Activated CD4-positive, alpha-beta T cell treated with anti-CD3 and anti-CD28 coated beads for 36 hours (primary cell): ENCODE measurements around the gene HIVEP3. TPM values are rescaled to one million over a fixed set of nuclear protein-coding genes. Genes with fewer than 3 reads are reported as not detected.

Experiments used
- ATAC-seq: fragments of 200-7000 bp; cut with Tn5 transposase; one replicate; pipeline ENCODE4 v1.10.0; 2021; ENCODE audit warnings: mild to moderate bottlenecking, moderate library complexity
- CTCF ChIA-PET: fragments of 350-600 bp; sonication (Branson Sonifier 250); formaldehyde crosslinking; loops from one replicate; lab custom pipeline; 2021; ENCODE audit warnings: antibody characterized with exemption; lab: Charles Lee
- POLR2A ChIA-PET: fragments of 350-600 bp; sonication (Branson Sonifier 250); formaldehyde crosslinking; loops from one replicate; lab custom pipeline; 2021; ENCODE audit warnings: antibody characterized with exemption, inconsistent platforms; lab: Charles Lee
- DNase-seq: peaks from one replicate; pipeline ENCODE4 v3.0.0-alpha.2; 2020
- H3K27ac Mint-ChIP-seq: one replicate; pipeline ENCODE4 v1.8.0; 2021; ENCODE audit warnings: mixed read lengths
- H3K27me3 Mint-ChIP-seq: one replicate; pipeline ENCODE4 v1.8.0; 2021; ENCODE audit warnings: mixed read lengths
- H3K36me3 Mint-ChIP-seq: one replicate; pipeline ENCODE4 v1.8.0; 2021; ENCODE audit warnings: low read depth, mixed read lengths
- H3K4me1 Mint-ChIP-seq: one replicate; pipeline ENCODE4 v1.8.0; 2021; ENCODE audit warnings: mixed read lengths
- H3K4me3 Mint-ChIP-seq: one replicate; pipeline ENCODE4 v1.8.0; 2021; ENCODE audit warnings: mild to moderate bottlenecking, moderate library complexity, mixed read lengths
- H3K9me3 Mint-ChIP-seq: one replicate; pipeline ENCODE4 v1.8.0; 2021; ENCODE audit warnings: low read depth, mixed read lengths
- intact Hi-C, 2 experiments: fragments of 100-400 bp; cut with DNase I in 1 of 2; cut with micrococcal nuclease in 1 of 2; formaldehyde crosslinking; loops; one replicate each; pipeline versions ENCODE4 v1.14.2 to v1.15.1; 2022 to 2024; cut with DNase I, micrococcal nuclease
- total RNA-seq, 2 experiments: library from RNA; stranded (reverse); gene quantifications; one replicate each; pipeline ENCODE4 v1.2.3, GENCODE V29; 2021

HIVEP3 gene
- total RNA-seq, 2 experiments from 2014 or later, result 29.4 to 39.6 TPM

- ChIA-PET POLR2A (no interaction called here), CTCF (no interaction called here)
- ATAC-seq (no peak), DNase-seq (no peak)
- intact Hi-C loops, result no loop called here
- peaks cover 28% of the 10 kb centered on the region for H3K36me3 Mint-ChIP-seq
- no peak overlapping the region for H3K27ac Mint-ChIP-seq
- H3K4me1 Mint-ChIP-seq, result no peaks in the 10 kb centered on the region
- H3K27me3 Mint-ChIP-seq, result no peaks in the 10 kb centered on the region
- no peaks in the 10 kb centered on the region for H3K9me3 Mint-ChIP-seq
- H3K4me3 Mint-ChIP-seq, result no peak overlapping the region
Observed at GRCh38 chr1:41528726-41529605, 389.8 kb downstream of the HIVEP3 start.

- no peak for ATAC-seq
Observed at GRCh38 chr1:41528106-41528505, 390.6 kb downstream of the HIVEP3 start.

GRCh38 chr1:41526956-41527561, 391.7 kb downstream of the HIVEP3 start:
- DNase-seq, result no peak
- Mint-ChIP-seq H3K27ac (no peak overlapping the region), H3K36me3 (peaks cover 37% of the 10 kb centered on the region), H3K4me1 (no peaks in the 10 kb centered on the region), H3K4me3 (no peak overlapping the region), H3K27me3 (no peaks in the 10 kb centered on the region), H3K9me3 (no peaks in the 10 kb centered on the region)
- ATAC-seq, result no peak
- intact Hi-C loops, result no loop called here
- ChIA-PET POLR2A (no interaction called here), CTCF (no interaction called here)

More at GRCh38 chr1:41528106-41528505, 390.6 kb downstream of the HIVEP3 start:
- Mint-ChIP-seq H3K4me3 (no peak overlapping the region), H3K36me3 (peaks cover 31% of the 10 kb centered on the region), H3K27me3 (no peaks in the 10 kb centered on the region), H3K4me1 (no peaks in the 10 kb centered on the region), H3K9me3 (no peaks in the 10 kb centered on the region), H3K27ac (no peak overlapping the region)
- intact Hi-C loops, result no loop called here
- ChIA-PET CTCF (no interaction called here), POLR2A (no interaction called here)
- DNase-seq, result no peak

- ATAC-seq (no peak), DNase-seq (no peak)
- intact Hi-C loops, result no loop called here
- H3K27ac Mint-ChIP-seq, result no peak overlapping the region
- no peaks in the 10 kb centered on the region for H3K27me3 Mint-ChIP-seq
- no peak overlapping the region for H3K4me3 Mint-ChIP-seq
- CTCF ChIA-PET, result interaction anchor here (0.6 to 0.7 kb wide), 2 partner anchors 10 to 11 kb away, joined by 3 read pairs; no protein-coding TSS in a partner anchor
- POLR2A ChIA-PET, result no interaction called here
- H3K4me1 Mint-ChIP-seq, result no peaks in the 10 kb centered on the region
- H3K9me3 Mint-ChIP-seq, result no peaks in the 10 kb centered on the region
- H3K36me3 Mint-ChIP-seq, result peaks cover 36% of the 10 kb centered on the region
Observed at GRCh38 chr1:41525891-41526587, 392.7 kb downstream of the HIVEP3 start.

- ATAC-seq (no peak), DNase-seq (no peak)
- Mint-ChIP-seq H3K27ac (no peak overlapping the region), H3K27me3 (no peaks in the 10 kb centered on the region), H3K4me1 (no peaks in the 10 kb centered on the region), H3K4me3 (no peak overlapping the region), H3K36me3 (peaks cover 30% of the 10 kb centered on the region), H3K9me3 (no peaks in the 10 kb centered on the region)
- intact Hi-C loops, result no loop called here
- CTCF ChIA-PET, result interaction anchor here (0.6 to 1.9 kb wide), 5 partner anchors 8 to 11 kb away, joined by 3 to 6 read pairs (median 3); no protein-coding TSS in a partner anchor
- POLR2A ChIA-PET, result no interaction called here
Observed at GRCh38 chr1:41524676-41525675, 393.7 kb downstream of the HIVEP3 start.

- H3K36me3 Mint-ChIP-seq, result peaks cover 26% of the 10 kb centered on the region
- H3K27ac Mint-ChIP-seq, result no peak overlapping the region
- no peak for DNase-seq
- CTCF ChIA-PET, result interaction anchor here (1.1 to 1.9 kb wide), 3 partner anchors 8 to 649 kb away, joined by 4 to 6 read pairs (median 4); no protein-coding TSS in a partner anchor
- no peak overlapping the region for H3K4me3 Mint-ChIP-seq
- H3K27me3 Mint-ChIP-seq, result no peaks in the 10 kb centered on the region
- no peak for ATAC-seq
- H3K9me3 Mint-ChIP-seq, result no peaks in the 10 kb centered on the region
- POLR2A ChIA-PET, result no interaction called here
- intact Hi-C loops, result no loop called here
- no peaks in the 10 kb centered on the region for H3K4me1 Mint-ChIP-seq
Observed at GRCh38 chr1:41523949-41524675, 394.6 kb downstream of the HIVEP3 start.

- Mint-ChIP-seq H3K27ac (no peak overlapping the region), H3K36me3 (peaks cover 25% of the 10 kb centered on the region)
Observed at GRCh38 chr1:41523071-41523470, 395.7 kb downstream of the HIVEP3 start.

GRCh38 chr1:41521766-41522165, 397.0 kb downstream of the HIVEP3 start:
- ChIA-PET CTCF (interaction anchor here (0.7 kb wide), 1 partner anchor 90 kb away, joined by 4 read pairs; no protein-coding TSS in a partner anchor), POLR2A (no interaction called here)
- DNase-seq, result no peak
- H3K36me3 Mint-ChIP-seq, result peaks cover 26% of the 10 kb centered on the region
- H3K9me3 Mint-ChIP-seq, result no peaks in the 10 kb centered on the region
- no peak overlapping the region for H3K27ac Mint-ChIP-seq
- peaks cover 6% of the 10 kb centered on the region for H3K4me1 Mint-ChIP-seq
- H3K27me3 Mint-ChIP-seq, result no peaks in the 10 kb centered on the region
- H3K4me3 Mint-ChIP-seq, result no peak overlapping the region
- ATAC-seq, result no peak
- intact Hi-C loops, result no loop called here

More at GRCh38 chr1:41523071-41523470, 395.7 kb downstream of the HIVEP3 start:
- H3K4me1 Mint-ChIP-seq, result no peaks in the 10 kb centered on the region
- intact Hi-C loops, result no loop called here
- ATAC-seq (no peak), DNase-seq (no peak)
- ChIA-PET CTCF (interaction anchor here (1.1 to 1.9 kb wide), 2 partner anchors 9 to 651 kb away, joined by 4 to 6 read pairs; no protein-coding TSS in a partner anchor), POLR2A (no interaction called here)
- no peaks in the 10 kb centered on the region for H3K27me3 Mint-ChIP-seq
- no peaks in the 10 kb centered on the region for H3K9me3 Mint-ChIP-seq
- H3K4me3 Mint-ChIP-seq, result no peak overlapping the region

- POLR2A ChIA-PET, result no interaction called here
- no peak overlapping the region for H3K4me3 Mint-ChIP-seq
- H3K27me3 Mint-ChIP-seq, result no peaks in the 10 kb centered on the region
- H3K36me3 Mint-ChIP-seq, result peaks cover 26% of the 10 kb centered on the region
- DNase-seq, result no peak
- ATAC-seq, result no peak
- intact Hi-C loops, result no loop called here
- CTCF ChIA-PET, result interaction anchor here (1.1 kb wide), 1 partner anchor 89 kb away, joined by 5 read pairs; no protein-coding TSS in a partner anchor
- peaks cover 11% of the 10 kb centered on the region for H3K4me1 Mint-ChIP-seq
- H3K9me3 Mint-ChIP-seq, result no peaks in the 10 kb centered on the region
- no peak overlapping the region for H3K27ac Mint-ChIP-seq
Observed at GRCh38 chr1:41520951-41521752, 397.6 kb downstream of the HIVEP3 start.
